Skeletal muscle satellite cell (primary cell): ENCODE results near the gene PSMG2.

Source experiments
- H3K27me3 ChIP-seq: 2 replicates; pipeline ENCODE4 v1.7.0; 2013; ENCODE audit warnings: low read length; ENCODE audit not compliant: control insufficient read depth, insufficient read depth
- H3K36me3 ChIP-seq: 2 replicates; pipeline ENCODE4 v1.7.0; 2013; ENCODE audit warnings: mild to moderate bottlenecking, control low read depth, low read length; ENCODE audit not compliant: insufficient read depth
- H3K4me1 ChIP-seq: 2 replicates; pipeline ENCODE4 v1.7.0; 2013; ENCODE audit warnings: low read length; ENCODE audit not compliant: control insufficient read depth, insufficient read depth
- H3K4me2 ChIP-seq: 2 replicates; pipeline ENCODE4 v1.7.0; 2013; ENCODE audit warnings: mild to moderate bottlenecking, low read length
- H3K4me3 ChIP-seq: 2 replicates; pipeline ENCODE4 v1.7.0; 2013; ENCODE audit warnings: low read length
- H3K9ac ChIP-seq: 2 replicates; pipeline ENCODE4 v1.7.0; 2013; ENCODE audit warnings: mild to moderate bottlenecking, low read depth, low read length, moderate library complexity
- H3K9me3 ChIP-seq: replicated peaks from 2 replicates; pipeline ENCODE4 v1.7.0; 2013; ENCODE audit warnings: mild to moderate bottlenecking, control low read depth, low read length

PSMG2 gene

DNA sequence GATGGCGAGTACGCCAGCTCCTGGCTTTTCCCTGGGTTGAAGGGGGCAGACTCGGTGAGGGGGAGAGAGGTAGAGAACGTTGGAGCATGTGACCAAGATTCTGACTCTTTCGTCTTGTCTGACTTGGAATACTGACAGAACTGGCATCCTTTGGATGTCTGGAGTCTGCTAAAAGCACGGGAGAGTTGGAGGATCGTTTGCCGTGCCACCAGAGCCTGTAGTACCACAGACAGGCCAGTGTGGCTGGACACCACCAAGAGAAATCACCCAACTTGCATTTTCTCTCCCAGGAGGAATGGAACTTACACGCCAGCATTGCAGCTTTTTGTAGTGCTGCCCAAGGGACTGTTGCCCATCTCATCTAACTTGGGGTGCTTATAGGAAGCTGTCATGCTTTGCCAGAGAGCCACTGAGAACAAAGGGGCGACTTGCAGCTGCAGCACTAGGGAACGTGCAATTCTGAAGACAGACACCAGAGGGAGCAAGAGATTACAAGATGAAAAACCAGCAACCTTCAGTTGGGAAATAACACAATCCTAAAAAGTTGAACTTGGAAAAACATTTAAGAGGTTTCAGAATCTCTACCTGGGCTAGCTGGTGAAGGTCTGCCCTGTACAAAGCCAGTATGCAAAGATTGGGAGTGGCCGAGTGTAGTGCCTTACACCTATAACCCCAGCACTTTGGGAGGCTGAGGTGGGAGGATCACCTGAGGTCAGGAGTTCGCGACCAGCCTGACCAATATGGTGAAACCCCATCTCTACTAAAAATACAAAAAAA lies 24.1 kb downstream of the PSMG2 start:
- H3K9me3 ChIP-seq, result peaks cover 5% of the 10 kb centered on the region
- no peak overlapping the region for H3K4me2 ChIP-seq
- no peaks in the 10 kb centered on the region for H3K27me3 ChIP-seq
- H3K36me3 ChIP-seq, result peaks cover 37% of the 10 kb centered on the region
- H3K9ac ChIP-seq, result no peak overlapping the region
- no peak overlapping the region for H3K4me3 ChIP-seq
- H3K4me1 ChIP-seq, result no peaks in the 10 kb centered on the region

DNA sequence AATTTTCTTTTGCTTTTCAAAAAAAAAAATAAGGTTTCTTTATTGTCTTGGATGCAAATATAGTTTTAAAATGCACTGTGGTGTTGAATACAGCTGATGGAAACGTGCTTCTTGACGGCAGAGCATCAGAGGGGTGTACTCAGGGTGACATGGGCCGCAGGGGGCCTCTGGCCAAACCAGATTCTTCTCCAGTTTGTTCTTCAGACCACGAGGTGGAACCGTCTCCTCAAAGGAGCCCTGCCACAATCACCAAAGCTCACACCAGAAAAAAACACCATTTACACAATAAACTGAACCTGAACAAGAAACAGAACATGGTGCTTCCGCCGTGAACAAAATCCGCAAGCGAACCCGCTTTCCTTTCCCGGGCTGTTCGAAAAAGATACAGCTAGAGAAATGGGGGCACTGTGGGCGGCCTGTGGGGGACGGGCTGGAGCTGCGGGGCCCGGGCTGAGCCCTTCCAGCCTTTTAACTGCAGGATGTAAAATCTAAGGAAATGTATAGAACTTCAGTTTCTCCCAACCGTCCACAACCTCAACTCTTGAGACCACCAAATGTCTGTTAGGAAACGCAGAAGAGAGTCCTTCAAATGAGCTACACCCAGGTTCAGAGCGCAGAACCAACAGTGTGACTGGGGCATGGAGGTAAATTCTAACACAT lies 34.5 kb downstream of the PSMG2 start:
- Histone ChIP-seq H3K27me3 (no peaks in the 10 kb centered on the region), H3K4me3 (no peak overlapping the region), H3K36me3 (no peaks in the 10 kb centered on the region), H3K9me3 (no peaks in the 10 kb centered on the region), H3K9ac (no peak overlapping the region), H3K4me1 (peaks cover 10% of the 10 kb centered on the region), H3K4me2 (no peak overlapping the region)

DNA sequence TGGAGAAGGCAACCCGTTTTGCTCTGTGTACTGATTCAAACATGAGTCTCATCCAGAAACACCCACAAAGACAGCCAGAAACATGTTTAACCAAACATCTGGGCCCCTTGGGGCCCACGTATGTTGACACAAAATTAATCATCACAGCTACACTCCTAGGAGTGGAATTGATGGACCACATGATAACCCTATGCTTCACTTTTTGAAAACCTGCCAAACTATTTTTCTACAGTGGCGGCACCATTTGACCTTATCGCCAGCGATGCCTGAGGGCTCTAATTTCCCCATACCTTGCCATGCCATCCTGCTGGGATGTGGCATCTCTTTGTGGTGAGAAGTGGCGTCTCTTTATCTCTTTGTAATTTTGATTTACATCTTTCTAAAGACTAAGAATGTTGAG lies 38.5 kb downstream of the PSMG2 start:
- Histone ChIP-seq H3K4me2 (no peak overlapping the region), H3K9ac (no peak overlapping the region)

DNA sequence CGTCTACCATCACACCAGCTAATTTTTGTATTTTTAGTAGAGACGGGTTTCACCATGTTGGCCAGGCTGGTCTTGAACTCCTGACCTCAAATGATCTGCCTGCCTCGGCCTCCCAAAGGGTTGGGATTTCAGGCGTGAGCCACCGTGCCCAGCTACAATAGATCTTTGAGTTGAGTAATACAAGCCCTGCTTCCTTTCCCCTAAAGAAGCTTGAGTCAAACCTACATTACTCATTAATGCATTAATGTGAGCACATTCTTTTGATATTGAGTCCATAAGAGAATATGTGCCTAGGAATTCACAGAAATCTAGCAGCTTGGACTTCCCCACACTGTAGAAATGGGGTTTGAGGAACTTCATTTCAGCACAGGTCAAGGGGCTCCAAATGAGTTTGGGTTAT lies 39.6 kb downstream of the PSMG2 start:
- peak overlapping the region; percentile 10 for H3K4me2 ChIP-seq

More for the DNA sequence above, 38.5 kb downstream of the PSMG2 start:
- H3K4me1 ChIP-seq, result peaks cover 18% of the 10 kb centered on the region
- no peaks in the 10 kb centered on the region for H3K9me3 ChIP-seq
- no peaks in the 10 kb centered on the region for H3K27me3 ChIP-seq
- H3K4me3 ChIP-seq, result no peak overlapping the region
- H3K36me3 ChIP-seq, result no peaks in the 10 kb centered on the region

DNA sequence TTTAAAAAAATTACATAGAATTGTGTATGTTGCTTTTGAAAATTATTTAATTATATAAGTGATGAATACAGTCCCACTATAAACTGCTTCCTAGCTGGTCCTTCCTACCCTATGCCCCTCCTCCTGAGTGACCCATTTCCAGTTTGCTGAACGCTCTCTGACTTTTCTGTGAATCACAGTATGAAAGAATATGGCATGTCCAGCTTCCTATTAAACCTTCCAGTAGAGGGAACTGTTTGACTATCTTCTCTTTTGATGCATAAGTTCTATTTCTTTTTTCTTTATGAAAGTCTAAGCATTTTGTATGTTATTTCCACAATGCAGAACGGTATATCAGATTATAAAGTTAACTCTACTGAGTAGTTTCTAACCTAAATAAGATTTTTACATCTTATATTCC lies 41.3 kb downstream of the PSMG2 start:
- Histone ChIP-seq H3K9ac (no peak overlapping the region), H3K27me3 (no peaks in the 10 kb centered on the region), H3K4me2 (no peak overlapping the region), H3K36me3 (no peaks in the 10 kb centered on the region), H3K4me3 (no peak overlapping the region), H3K9me3 (no peaks in the 10 kb centered on the region), H3K4me1 (peaks cover 28% of the 10 kb centered on the region)

More for the DNA sequence above, 39.6 kb downstream of the PSMG2 start:
- no peaks in the 10 kb centered on the region for H3K9me3 ChIP-seq
- H3K27me3 ChIP-seq, result no peaks in the 10 kb centered on the region
- no peak overlapping the region for H3K9ac ChIP-seq
- peaks cover 18% of the 10 kb centered on the region for H3K4me1 ChIP-seq
- no peak overlapping the region for H3K4me3 ChIP-seq
- no peaks in the 10 kb centered on the region for H3K36me3 ChIP-seq

DNA sequence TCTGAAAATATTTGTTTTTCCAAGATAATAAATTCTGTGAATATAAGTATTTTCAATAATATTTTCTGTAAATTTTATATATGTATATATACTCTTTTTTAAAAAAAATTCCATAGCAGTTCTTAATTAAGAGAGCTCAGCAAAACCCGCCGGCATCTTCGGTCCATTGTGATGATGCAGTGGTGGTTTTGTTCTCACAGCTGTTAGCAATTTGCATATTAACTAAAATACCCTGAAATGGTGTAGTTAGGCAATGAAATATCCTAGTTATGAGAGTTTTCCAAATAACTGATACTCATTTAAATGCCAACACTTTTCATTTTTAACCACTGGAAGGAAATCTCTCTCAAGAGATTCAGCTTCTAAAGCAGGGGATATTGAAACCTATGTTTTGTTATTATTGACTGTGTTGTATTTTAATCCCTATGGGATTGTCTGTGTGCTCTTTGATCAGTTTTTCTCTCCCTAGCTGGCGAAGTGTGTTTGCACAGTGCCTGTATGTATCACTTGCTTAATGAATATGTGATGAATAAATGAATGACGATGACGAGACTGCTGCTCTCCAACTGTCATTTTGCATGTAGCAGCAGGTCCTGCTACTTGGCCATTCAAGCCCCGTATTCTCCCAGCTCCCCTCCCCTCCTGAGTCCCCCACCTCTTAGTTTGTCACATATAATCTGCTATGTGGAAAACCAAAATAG lies 42.4 kb downstream of the PSMG2 start:
- no peak overlapping the region for H3K4me2 ChIP-seq
- H3K27me3 ChIP-seq, result no peaks in the 10 kb centered on the region
- no peaks in the 10 kb centered on the region for H3K36me3 ChIP-seq
- H3K4me3 ChIP-seq, result no peak overlapping the region
- H3K4me1 ChIP-seq, result peaks cover 39% of the 10 kb centered on the region
- H3K9me3 ChIP-seq, result no peaks in the 10 kb centered on the region
- H3K9ac ChIP-seq, result no peak overlapping the region

DNA sequence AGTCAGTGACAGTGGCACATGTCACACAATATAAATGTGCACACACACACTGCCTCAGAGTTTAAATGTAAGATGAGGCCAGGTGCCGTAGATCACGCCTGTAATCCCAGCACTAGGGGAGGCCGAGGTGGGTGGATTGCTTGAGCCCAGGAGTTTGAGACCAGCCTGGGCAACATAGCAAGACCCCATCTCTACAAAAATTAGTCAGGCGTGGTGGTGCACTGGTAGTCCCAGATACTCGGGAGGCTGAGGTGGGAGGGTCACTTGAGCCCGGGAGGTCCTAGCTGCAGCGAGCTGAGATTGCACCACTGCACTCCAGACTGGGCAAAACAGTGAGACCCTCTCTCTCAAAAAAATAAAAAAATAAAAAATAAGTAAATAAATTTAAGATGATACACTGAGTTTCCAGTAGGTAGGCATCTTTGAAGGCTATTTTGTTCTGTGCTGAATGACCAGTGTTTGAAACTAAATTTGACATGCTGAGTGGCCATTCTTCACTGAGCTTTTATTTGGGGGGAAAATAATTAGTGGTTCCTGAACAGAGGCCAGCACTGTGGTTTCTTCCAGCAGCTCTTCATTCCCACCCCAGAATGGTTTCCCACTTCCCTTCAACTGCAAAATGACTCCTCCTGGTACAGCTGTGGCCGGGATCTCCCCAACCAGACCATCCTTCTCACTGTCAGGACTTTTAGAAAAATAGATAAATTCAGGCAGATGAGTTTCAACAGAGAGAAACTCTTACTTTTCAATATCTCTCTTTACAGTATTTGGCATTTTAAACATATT lies 44.9 kb downstream of the PSMG2 start:
- Histone ChIP-seq H3K4me1 (peaks cover 36% of the 10 kb centered on the region), H3K4me2 (no peak overlapping the region), H3K9me3 (no peaks in the 10 kb centered on the region), H3K36me3 (no peaks in the 10 kb centered on the region), H3K27me3 (no peaks in the 10 kb centered on the region), H3K9ac (no peak overlapping the region), H3K4me3 (no peak overlapping the region)

DNA sequence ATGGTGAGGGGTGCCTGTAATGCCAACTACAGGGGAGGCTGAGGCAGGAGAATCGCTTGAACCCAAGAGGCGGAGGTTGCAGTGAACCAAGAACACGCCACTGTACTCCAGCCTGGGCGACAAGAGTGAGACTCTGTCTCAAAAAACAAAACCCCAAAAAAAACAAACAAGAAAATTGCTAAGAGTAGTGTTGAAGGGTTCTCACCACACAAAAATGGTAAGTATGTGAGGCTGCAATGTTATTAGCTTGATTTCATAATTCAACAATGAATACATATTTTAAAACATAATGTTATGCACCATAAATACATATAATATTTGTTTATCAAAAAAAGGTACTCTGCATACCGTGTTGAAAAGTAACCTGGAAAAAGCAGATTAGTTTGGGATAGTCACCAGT lies 45.8 kb downstream of the PSMG2 start:
- Histone ChIP-seq H3K4me1 (peaks cover 31% of the 10 kb centered on the region), H3K36me3 (no peaks in the 10 kb centered on the region), H3K9ac (peak overlapping the region; percentile 4), H3K9me3 (no peaks in the 10 kb centered on the region), H3K4me3 (no peak overlapping the region), H3K4me2 (peak overlapping the region; percentile 16), H3K27me3 (no peaks in the 10 kb centered on the region)

DNA sequence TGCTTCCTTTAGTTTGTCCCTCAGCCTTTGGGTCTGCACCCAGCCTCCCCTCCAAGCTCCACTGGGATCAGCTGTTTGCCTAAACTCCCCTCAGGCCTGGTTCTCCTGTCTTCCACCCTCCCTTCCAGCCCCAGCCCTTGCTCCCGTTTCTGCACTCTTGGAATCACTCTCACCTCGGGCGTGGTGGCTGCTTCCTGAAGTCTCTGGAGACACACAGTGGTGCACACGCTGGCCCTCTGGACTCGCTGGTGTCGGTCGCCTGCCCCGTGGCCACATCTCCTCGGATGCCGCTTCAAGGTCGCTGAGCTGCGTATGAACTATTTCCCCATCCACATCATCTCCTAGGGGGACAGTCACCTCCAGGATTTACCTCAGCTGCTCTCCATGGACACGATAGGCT lies 46.3 kb downstream of the PSMG2 start:
- Histone ChIP-seq H3K36me3 (no peaks in the 10 kb centered on the region), H3K9me3 (no peaks in the 10 kb centered on the region), H3K27me3 (no peaks in the 10 kb centered on the region), H3K4me3 (no peak overlapping the region), H3K4me2 (peak overlapping the region; percentile 16), H3K9ac (peak overlapping the region; percentile 4), H3K4me1 (peaks cover 31% of the 10 kb centered on the region)

DNA sequence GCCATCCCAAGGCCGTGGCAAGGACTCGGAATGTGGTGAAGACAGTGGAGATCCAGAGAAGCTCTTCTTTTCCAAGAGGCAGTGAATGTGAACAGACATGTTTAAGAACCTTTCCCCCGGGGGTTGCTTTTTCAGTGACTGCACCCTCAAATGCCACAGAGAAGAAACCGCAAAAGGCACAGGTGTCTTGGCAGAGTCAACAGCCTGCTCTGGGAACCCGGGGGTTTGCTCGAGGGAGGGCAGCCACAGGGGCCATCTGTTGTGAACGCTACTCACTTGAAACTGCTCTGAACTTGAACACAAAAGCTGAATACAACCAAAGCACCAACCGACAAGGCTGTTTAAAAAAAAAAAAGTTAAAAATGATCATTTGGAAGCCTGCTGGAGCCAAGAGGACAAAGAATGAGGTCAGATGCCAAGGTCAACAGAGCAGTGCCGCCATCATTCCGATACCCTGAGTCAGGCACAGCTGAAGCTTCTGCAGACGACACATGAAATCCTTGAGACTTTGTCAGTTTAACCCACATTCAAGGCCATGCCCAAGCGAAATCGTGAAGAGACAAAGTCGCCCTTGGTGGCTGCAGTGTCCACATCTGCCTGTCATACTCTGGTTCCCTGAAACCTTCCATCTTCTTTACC lies 47.4 kb downstream of the PSMG2 start:
- no peak overlapping the region for H3K4me3 ChIP-seq
- no peaks in the 10 kb centered on the region for H3K9me3 ChIP-seq
- peak overlapping the region; percentile 33 for H3K4me2 ChIP-seq
- no peaks in the 10 kb centered on the region for H3K36me3 ChIP-seq
- H3K4me1 ChIP-seq, result peaks cover 31% of the 10 kb centered on the region
- no peaks in the 10 kb centered on the region for H3K27me3 ChIP-seq
- no peak overlapping the region for H3K9ac ChIP-seq
